GM12872 (cell line): Measurements from ENCODE around the gene SCN8A.

ENCODE experiments used
- TF ChIP-seq, protein P1 (sequence below): IDR thresholded peaks from 3 replicates; pipeline ENCODE4 v1.5.1; 2011; ENCODE audit warnings: low read depth, mild to moderate bottlenecking, low read length, moderate library complexity; ENCODE audit not compliant: insufficient read depth

SCN8A gene

DNA sequence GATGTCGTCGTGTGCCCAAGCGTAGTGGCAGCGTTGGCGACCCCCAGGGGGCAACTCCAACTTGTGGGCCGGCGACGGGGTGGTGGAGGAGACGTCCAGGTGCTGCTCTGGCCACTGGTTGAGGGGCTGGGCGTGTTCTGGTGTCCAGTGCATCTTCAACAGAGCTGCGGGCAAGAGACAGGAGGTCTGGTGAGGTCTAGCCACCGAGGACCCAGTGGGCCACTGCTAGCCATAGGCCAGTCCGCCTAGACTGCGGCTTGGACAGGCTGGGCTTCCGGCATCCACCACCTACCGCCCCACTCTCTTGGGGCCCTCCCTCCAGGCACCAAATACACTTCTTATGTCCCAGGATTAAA lies 231.2 kb downstream of the SCN8A start:
- TF ChIP-seq, protein P1, sequence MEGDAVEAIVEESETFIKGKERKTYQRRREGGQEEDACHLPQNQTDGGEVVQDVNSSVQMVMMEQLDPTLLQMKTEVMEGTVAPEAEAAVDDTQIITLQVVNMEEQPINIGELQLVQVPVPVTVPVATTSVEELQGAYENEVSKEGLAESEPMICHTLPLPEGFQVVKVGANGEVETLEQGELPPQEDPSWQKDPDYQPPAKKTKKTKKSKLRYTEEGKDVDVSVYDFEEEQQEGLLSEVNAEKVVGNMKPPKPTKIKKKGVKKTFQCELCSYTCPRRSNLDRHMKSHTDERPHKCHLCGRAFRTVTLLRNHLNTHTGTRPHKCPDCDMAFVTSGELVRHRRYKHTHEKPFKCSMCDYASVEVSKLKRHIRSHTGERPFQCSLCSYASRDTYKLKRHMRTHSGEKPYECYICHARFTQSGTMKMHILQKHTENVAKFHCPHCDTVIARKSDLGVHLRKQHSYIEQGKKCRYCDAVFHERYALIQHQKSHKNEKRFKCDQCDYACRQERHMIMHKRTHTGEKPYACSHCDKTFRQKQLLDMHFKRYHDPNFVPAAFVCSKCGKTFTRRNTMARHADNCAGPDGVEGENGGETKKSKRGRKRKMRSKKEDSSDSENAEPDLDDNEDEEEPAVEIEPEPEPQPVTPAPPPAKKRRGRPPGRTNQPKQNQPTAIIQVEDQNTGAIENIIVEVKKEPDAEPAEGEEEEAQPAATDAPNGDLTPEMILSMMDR: no peak

DNA sequence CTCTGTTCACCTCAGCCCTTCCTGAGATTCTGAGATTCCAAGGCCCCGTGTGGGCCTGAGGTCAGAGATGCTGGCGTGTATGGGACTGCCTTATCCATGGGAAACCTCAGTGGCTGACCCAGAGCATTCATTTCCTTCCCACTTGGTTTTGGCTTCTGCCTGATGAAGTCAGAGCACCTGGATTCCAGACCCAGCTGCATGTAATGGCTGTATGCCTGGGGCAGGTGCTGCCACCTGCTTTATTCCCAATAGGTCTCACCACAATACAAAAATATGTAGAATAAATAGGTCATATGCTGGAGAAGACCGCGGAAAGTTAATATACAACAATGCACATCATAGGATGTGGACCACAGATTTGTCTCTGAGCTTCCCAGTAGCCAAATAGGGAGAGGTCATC lies 231.9 kb downstream of the SCN8A start:
- TF ChIP-seq, protein P1: no peak

DNA sequence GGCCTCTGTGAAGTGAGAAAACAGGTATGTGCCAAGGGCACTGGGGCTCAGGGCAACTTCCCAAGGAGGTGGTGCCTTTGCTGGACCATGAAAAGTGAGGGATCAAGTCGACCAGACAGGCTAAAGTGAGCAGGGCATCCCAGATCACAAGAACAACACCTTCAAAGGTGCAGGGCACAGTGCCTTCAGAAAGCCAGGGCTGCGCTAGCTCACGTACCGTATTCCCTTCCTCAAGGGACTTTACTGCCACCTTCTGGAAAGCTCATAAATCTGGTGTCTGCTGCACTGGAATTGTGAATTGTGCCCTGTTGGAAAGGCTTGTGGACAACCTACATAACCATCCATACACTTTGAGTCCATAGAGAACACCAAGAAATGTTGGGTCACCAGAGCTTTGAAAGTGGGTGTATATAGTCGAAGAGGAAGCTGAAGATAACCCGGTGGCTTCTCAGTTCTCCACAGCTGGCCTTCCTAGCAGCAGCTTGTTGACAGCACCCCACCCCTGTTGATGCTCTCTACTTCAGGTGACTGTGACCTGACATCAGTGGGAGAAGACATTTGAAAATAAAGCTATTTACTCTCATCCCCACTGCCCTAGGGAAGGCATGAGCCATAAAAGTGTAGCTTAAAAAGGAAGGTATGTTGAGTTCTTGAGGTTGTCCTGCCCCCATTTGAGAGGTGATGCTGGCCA lies 233.0 kb downstream of the SCN8A start:
- TF ChIP-seq, protein P1: peak; percentile 46

DNA sequence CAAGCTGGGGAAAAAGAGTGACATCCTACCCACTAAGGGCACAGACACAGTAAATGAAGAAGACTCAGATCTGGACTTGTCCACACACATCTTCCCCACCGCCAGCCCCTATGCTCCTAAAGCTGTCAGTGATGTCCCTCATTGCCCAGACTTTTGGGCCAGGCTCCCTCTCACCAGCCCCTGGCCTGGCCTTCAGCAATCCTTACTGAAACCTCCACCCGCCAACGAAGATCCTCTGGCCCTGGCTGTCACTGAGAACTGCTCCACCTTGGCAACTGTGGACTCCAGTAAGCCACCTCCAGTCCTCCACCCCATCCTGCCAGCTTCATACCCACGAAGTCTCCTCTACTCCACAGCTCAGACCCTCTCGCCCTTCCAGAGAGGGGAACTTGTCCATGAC lies 234.2 kb downstream of the SCN8A start:
- TF ChIP-seq, protein P1: no peak

DNA sequence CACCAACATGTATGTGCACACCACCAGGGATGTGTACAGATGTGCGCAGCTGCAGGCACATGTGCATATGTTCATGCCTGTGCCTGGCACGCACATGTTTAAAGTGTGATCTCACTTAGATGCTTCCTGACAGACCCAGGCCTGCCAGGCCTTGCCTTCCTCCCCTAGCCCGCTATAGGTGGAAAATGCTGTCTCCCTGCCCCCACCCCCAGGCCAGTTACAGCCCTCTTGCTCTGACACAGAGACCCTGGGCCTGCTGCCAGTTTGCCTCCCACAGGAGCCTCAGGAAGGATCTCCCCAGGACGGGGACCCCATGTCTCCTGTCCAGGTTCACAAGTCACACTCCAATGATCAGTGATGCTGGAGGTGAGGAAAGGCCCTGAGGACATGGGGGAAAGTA lies 235.8 kb downstream of the SCN8A start:
- TF ChIP-seq, protein P1: no peak

DNA sequence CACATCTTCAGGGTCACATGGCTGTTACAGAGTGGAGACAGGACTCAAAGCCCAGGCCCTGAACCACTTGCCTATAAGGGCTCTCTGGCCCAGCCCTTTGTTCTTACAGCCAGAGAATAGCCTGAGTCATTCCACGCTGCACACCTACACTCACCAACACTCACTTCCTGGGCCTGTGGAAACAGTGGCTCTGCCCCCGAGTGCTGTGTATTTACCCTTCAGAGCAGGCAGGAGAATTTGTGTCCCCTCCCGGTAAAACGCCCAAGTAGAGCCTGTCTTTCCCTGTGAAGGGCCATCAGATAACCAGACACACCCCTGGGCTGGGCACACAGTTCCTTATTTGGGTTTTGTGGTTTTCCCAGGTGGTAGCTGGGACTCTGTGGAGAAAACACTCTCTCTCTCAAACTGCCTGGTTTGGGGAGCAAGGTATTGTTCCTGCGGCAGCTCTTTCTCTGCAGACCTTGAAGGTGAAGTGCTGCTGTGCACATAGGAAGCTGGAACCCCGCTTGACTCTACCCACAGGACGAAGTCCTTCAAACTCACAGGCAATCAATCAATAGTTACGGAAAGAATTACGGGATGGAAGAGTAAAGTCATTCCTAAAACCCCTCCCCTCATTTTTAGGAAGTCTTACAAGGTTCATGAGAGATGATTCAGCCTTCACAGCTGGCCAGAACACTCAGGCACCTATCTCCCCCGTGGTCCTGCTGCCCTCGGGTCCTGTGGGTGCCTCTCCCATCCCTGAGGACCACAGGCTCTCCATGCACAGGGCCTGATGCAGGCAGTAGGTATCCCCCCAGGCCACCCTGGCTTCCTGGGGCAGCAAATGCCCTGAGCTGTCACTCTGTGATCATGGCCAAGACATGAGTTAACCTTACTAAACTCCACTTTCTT lies 237.1 kb downstream of the SCN8A start:
- TF ChIP-seq, protein P1: no peak

DNA sequence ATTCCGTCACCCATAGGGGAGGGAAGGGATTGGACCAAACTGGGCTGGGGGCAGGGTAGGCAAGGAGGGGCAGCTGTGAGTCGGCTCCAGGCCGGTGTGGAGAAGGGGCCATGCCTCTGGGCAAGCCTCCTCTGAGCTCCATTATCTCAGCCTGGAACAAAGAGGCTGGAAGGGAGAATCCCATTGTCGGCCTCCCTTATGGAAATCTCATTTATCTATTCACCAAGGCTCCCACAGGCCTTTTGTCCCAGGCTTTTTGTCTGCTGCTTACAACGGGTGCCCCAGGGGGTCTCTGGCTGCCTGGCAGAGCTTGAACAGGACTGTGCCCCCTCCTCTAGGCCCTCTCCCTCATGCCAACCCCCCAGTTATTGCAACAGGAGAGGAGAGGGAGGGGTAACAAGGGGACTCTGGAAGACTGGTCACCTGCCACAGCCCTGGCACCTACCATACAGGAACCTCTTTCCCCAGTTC lies 238.0 kb downstream of the SCN8A start:
- TF ChIP-seq, protein P1: no peak
